NCI-H1105 treated with DMSO at 0.1 percent for 48 hours (cell line): ENCODE measurements around the gene NADK2.

Experiments used
- DNase-seq: peaks from one replicate; lab custom pipeline; 2025; lab: John Stamatoyannopoulos, UW

Gene NADK2

DNA sequence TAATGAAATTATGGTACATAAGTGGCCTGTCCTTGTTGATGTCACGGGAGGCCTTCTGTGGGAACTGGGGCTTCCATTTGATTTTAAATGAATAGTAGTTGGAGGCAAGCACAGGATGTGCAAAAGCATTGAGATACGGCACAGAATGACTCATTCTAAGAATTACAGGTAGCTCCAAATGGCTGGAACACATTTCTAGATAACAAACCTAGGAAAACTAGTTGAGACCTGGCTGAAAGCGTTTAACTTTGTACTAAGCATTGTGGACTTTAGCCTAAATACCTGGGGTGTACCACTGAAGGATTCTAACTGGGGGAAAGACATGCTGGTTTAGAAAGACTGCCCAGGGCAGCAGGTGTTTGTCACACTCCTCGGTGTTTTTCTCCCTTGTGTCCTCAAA, 80.4 kb downstream of the NADK2 start:
- DNase-seq: no peak

DNA sequence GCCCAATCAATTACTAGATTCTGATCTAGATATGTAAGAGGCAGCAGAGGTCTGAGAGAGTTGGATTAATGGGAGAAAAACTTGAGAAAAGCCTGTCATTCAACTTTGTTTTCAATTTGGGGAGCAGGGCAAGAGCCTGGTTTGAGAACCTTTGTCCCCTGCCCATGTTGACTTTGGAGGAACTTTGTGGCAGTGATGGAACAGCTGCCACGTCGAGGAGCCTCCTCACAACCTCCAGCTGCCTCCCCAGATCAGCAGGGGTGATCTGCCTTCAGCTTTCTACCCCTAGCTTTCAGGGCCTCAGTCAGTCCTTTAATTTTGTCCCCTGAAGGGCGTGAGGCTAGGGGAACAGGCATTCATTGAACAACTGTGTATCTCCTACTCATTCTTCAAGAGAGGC, 81.1 kb downstream of the NADK2 start:
- no peak for DNase-seq

DNA sequence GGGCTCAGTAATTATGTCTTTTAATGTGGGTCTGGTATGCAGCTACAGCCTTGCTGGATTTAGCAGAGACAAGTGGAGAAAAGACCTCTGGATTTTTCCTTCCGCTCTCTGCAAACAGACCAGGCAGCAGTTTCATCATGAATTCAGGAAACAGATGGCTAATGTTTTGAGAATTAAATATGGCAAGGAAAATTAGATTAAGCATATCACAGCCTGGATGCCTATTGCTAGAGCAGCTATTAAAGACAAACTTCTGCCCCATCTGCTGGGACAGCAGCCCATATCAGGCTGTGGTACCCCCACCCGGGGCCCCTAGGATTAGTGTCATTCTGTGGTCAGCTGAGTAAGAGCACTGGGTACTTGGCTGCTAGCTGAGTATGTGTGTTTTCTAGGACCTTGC, 83.6 kb downstream of the NADK2 start:
- DNase-seq: no peak

DNA sequence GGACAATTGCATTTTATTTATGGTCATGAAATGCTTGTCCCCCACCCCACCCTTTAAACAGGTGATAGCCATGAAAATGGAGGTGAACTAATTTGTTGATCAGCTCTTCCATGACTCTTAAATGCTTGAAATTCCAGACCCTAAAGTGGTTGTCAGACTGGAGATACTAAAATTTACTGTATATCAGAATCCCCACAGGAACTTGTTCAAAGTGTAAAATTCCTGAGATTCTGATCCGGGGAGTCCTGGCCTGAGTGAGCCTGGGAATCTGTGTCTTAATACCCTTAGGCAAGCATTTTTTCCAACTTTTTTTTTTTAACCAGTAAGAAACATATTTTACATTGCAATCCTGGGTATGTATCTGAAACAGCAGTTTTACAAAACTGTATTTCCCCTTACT, 85.1 kb downstream of the NADK2 start:
- no peak for DNase-seq

DNA sequence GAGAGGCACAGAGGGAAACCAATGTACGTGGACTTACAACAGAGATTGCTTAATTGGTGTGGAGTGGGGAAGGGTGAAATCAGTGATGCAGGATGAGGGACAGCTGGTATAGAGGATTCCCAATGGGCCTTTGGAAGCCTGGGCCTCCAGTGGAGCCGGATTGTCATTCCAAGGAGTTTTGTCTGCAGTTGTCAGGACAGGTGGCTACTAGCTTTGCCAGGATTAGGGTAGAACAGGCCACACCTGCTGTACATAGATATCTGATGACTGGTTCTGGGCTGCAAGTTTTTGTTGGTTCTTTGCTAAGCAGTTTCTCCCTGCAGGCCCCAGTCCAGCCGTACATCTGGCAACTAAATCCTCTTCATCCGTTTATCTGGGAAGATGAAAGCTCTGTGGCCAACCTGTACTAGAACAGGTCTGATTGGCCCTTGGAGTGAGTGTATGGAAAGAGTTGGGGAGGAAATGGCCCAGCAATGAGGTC, 85.6 kb downstream of the NADK2 start:
- no peak for DNase-seq

DNA sequence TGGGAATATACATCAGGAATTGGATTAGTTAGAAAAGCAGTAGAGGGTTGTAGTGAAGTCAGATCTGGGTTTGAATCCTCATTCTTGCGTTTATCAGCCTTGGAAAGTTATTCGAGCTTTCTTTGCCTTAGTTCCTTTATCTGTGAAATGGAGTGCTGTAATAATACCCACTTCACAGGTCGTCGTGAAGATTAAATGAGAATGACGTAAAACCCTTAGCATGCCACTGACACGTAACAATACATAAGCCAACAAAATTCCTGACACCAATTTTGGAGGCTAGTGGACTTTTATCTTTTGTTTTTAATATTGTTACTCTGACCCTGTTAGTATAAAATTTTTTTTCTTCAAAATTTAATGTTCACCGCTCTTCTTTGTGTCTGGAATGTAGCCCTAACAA, 86.4 kb downstream of the NADK2 start:
- DNase-seq: no peak

DNA sequence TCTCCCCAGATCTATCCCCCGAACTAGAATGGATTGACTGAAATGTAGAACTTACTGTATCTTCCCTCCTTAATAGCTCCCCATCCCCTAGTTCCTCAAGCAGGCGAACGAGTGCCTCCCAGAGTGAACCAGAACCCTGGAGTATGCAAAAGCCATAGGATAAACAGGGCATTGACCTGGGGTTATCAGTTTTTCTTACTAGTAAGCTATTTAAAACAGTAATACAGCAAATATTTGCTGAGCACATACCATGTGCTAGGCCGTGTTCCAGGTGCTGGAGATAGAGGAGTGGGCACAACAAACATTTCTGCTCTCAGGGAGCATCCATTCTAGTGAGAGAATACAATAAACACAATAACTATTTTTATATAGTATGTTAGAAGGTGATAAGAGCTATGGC, 88.0 kb downstream of the NADK2 start:
- no peak for DNase-seq

DNA sequence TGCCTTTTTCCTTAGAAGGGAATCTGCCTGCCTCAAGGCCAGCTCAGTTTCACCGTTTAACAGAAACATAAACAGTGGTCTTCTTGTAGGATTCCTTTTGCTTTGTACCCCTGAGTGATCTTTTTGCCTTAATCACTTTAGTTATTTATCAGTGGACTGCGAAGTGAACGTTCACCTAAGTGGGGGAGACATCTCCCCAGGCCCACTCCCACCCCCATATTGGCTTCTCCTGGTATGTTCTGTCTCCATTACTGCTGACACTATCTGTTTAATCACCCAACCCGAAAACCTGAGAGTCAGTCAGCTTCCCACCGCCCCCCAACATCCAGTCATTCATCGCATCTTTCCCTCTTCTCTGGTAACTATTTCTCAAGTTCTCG, 88.4 kb downstream of the NADK2 start:
- no peak for DNase-seq

DNA sequence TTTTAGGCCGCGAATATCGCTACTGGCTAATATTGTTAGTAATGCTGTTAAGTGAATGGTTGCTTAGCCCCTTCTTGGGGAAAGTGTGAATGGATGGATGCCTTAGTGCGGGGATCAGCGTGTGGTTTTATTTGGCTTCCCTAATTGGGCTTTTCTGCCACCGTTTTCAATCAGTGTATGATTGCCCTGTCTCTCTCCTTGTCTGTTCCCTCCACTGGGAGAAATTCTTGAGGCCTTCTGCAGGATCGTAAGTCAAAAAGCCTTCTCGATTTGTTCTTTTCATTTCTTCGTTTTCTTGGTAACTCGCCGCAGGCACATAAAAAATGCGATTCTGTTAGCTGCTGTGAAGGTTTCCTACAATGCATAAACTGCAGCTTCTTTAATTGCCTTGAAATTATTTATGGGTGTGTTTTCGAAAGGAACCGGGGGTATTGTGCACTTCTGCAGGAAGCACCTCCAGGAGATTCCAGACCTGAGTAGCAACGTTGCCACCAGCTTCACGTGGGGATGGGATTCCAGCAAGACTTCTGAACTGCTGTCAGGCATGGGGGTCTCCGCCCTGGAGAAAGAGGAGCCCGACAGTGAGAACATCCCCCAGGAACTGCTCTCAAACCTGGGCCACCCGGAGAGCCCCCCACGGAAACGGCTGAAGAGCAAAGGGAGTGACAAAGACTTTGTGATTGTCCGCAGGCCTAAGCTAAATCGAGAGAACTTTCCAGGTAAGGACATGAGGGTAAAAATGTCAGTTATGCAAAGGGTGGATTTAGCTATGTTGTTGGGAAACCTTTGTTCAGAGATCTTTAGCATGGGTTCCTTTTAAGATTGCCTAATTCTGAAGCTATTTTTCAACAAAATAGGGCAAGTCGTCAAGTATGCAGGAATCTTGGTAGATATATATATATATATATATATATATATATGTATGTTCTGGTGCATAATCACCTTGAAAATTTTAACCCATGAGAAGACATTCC, 89.1 kb downstream of the NADK2 start:
- DNase-seq: peak; percentile 53

DNA sequence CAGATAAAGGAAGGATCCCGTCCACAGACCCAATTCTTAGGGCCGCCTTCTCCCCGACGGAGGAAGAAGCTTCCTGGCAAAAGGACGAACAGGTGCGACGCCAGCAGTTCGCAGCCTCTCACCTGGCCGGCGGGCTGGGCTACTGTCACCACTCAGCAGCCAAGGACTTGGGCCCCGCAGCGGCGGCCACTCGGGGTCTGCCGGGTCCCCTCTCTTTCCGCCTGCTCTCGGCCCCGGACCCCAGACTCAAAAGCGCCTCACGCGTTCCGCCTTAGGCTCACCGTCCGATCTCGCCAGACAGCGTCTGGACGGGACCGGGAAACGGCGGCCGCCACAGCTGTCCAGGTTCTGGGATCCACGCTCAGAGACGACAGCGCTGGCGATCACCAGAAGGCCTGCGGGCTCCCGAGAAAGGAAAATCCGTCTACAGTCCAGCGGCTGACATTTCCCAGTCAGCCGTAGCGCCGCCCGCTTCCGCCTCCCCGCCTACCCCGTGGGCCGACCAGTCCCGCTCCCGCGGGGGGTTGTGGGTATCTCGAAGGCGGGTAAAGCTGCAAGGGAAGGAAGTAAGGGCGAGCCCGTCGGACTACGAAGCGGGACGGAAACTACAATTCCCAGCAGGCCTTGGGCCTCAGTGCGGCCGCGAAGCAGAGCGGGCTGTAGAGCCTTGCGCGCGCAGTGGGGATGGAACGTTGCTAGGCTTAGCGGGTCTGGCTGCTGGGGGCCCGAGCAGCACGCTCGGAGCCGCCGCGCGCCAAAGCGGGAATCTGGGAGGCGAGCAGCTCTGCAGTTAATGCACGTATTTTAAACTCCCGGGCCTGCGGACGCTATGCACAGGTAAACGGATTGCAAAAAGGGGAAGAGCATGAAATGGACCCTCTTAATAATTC, 90.0 kb downstream of the NADK2 start, which contains the start of the genes LMBRD2 and SKP2:
TSS of gene LMBRD2 (minus strand) at position 454 of the 890 bp plus-strand sequence. CDS start 8,538 bp downstream, outside the sequence.
TSS of gene SKP2 (plus strand) at position 678 of the 890 bp plus-strand sequence. CDS start at position 830, 152 bp downstream.
- DNase-seq: peak; percentile 99

DNA sequence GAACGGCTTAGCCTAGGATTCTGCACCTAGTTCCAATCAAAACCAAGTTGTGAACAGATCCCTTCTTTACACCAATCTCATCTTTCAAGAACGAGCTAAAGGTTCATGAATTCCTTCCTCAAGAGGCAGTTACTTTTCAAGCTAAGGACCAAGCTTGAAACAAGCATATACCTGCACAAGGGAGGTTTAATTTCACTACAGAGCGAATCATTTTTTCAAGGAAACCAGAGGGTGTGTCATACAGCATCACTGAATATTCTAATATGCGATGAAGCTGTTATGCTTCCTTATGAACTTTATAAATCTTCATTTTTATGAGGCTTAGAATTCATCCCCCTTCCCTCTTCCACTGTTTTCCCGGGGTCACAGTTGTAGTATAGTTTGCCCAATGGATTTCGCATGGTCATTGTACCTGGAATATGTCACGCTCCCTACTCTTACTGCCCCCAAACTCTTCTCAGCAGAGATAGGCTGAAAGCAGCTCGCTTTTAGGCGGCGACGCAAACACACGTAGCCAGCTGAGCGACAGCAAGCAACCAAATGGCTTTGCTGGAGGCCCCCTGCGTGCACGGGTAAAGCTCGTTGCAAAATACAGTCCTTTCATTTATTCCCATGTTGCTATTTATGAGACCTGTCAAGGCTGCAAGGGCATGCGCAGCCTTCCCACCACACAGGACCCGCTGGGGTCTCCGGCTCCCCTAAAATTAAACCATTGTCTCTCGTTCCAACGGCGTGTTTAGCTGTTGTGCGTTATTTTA, 90.9 kb downstream of the NADK2 start:
- DNase-seq: peak; percentile 79

DNA sequence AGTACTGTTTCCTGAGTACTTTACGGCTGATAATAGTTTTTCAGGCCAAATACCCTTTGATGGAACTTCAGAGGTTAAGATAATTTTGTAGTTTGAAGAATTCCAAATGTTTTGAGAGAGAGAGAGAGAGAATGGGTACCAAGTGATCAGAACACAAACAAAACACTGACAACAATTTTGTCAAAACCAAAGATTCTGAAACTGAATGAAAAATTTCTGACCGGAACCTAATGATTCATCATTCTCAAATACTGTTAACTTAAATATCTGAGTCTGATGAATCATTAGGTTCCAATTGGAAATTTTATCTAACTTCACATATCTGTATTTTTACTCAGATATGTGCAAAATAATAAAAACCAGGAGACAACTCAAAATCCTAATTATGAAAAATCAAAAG, 94.0 kb downstream of the NADK2 start:
- no peak for DNase-seq

DNA sequence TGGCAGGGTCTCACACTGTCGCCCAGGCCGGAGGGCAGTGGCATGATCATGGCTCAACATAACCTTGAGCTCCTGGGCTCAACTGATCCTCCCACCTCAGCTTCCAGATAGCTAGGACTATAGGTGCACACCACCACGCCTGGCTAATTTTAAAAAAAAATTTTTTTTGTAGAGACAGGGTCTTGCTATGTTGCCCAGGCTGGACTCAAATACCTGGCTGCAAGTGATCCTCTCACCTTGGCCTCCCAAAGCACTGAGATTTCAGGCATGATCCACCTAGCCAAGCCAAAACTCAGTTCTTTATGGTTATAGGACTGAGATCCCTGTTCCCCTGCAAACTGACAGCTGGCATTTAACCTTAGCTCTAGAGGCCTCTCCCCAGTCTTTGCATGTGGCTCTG, 95.3 kb downstream of the NADK2 start:
- DNase-seq: no peak

DNA sequence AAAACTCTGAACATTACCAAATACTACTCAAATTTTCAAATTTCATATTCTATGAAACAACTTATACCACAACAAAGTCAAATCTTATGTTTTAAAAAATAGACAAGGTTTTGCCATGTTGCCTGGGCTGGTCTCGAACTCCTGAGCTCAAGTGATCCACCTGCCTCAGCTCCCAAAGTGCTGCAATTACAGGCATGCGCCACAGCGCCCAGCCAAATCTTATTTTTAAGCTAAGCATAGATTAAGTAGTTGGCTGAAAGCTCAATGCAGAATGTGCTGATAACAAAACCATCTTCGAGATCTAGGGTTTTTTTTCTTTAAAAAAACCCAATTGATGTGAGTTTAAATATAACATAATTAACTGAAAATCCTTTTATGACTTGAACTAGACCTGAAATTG, 96.4 kb downstream of the NADK2 start:
- DNase-seq: no peak
